Activated naive CD4-positive, alpha-beta T cell treated with anti-CD3 and anti-CD28 coated beads, Interleukin-2, amount 50 U/mL, for 16 hours (primary cell): ENCODE results near the gene SMIM1.
"Not testable (repeated sequence)": the region's sequence is repeated elsewhere in the genome, so short reads cannot be mapped to it uniquely, and the experiment has no call there.

ENCODE experiments used
- DNase-seq: peaks from one replicate; pipeline ENCODE4 v3.0.0-alpha.2; 2020

Gene SMIM1

DNA sequence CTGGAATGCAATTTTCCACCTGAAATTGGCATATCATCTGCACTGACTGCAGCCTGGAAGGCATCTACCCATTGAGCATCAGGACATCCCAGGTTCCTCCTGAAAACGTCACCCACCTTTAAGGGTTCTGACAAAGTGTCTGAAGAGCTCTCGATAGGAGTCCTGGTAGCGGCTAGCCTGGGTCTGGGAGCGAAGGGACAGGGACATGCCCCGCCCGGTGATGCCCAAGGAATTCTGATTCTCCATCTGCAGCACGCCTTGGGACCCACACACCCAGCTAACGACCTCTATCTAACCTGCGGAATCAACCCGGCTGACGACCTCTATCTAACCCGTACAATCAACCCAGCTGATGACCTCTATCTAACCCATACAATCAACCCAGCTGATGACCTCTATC is 33.6 kb upstream of the SMIM1 start:
- DNase-seq, result no peak

DNA sequence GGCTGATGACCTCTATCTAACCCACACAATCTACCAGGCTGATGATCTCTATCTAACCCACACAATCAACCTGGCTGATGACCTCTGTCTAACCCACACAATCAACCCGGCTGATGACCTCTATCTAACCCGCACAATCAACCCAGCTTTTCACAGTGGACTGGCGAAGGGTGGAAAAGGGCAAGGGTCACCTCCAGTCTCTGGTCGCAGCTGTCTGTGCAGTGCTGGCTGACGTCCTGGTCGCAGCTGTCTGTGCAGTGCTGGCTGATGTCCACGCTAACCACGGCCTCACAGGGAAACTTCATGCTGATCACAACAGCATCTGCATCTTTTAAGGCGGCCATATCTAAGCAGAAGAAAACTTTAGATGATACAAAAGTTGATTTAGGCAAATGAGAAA is 32.5 kb upstream of the SMIM1 start:
- DNase-seq, result no peak

DNA sequence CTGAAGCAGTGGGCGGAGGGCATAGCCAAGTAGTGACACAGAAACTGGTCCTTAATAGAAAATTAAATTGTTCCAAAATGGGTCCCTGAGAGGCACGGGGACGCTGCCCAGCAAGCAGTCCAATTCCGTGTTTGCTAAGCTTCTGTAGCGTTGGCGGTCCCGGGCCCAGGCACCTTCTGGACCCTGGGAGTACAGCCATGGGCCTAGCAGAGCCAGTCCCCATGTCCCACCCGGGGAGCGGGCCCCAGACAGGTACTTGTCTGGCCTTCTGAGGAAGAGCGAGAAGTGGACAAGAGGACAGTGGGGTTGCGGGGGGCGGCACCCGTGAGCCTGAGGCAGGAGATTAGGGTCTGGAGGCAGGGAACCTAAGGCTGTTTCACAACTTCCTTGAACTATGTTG is 31.8 kb upstream of the SMIM1 start:
- DNase-seq, result no peak

DNA sequence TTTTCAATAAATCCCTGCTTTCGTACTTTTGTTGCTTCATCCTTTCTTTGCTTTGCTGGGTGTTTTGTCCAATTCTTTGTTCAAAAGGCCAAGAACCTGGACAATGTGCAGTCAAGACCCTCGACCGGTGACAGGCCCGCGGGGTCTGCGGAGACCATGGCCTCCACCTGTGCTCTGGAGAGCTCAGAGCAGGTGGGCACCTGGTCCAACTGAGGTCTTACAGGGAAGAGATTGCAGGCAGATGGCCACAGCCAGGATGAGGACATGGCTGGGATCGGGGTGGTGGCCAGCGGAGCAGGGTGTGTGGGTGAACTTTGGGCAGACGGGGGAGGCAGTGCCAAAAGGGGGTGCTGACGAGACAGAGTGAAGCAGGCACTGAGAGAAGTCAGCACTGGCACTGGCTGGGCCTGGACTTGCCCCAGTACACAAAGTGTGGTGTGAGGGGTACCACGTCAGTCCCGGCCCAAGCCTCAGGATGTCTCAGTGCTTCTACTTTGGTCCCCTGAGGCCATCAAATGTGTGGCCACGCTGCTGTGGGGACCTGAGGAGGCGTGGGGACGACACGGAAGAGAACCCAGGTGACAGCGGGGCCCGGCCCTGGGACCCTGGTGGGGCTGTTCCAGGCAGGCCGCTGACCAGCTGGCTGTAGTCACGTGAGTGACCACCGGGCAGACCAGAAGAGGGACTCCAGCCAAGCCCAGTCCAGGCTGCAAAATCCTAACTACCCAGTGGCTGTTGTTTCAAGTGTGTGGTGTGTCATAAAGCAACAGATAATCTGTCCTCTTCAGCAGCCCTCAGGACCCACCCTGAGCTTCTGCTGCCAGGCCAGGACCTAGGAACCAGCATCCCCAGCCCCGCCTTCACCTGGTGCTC is 30.7 kb upstream of the SMIM1 start:
- DNase-seq, result no peak

DNA sequence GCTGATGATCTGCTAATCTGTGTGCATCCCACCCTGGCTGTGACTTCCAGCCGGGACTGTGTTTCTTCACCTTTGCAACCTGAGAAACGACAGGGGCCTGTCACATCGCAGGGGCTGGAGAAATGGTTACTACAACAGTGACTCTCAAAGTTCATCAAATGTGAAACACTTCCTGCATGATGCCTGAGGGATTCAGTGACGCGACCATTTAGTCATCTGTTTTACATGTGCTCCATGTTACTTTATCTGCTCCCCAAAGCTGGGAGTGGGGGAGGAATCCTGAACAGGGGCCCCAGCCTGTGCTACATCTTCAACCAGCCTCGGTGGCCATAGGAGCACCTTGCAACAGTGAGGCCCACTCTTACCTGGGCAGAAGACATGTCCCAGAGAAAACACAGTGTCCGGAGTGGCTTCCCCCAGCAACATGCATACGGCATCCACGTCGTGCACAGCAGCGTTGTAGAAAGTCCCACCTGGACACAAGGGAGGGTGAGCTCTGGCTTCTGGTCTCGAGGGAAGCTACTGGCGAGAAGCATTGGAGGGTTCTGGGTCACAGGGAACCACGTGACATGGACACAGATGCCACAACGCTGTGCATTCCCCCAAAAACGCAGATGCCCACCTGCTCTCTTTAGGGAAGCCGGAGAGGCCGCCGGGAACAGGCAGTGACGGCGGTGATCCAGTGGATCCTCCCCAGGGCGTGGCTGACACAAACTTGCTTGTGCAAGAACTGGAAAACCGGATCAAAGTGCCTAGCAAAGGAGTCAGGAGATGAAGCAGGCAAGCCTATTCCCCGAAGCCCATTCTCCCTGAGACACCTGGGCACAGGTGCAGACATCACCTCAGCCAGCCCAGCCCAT is 29.9 kb upstream of the SMIM1 start:
- no peak for DNase-seq

DNA sequence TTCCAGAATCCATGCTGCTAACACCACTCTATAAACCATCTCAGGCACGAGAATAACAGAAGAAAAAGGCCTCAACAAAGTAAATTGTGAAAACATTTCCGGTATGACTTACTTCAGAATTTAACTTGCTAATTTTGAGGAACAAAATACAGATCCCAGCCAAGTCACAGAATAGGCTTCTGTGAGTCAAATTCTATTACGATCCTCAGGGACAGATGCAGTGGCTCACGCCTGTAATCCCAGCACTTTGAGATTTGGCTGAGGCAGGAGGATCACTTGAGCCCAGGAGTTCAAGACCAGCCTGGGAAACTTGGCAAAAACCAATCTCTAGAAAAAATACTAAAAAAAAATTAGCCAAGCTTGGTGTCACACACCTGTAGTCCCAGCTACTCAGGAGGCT is 29.1 kb upstream of the SMIM1 start:
- DNase-seq, result no peak

DNA sequence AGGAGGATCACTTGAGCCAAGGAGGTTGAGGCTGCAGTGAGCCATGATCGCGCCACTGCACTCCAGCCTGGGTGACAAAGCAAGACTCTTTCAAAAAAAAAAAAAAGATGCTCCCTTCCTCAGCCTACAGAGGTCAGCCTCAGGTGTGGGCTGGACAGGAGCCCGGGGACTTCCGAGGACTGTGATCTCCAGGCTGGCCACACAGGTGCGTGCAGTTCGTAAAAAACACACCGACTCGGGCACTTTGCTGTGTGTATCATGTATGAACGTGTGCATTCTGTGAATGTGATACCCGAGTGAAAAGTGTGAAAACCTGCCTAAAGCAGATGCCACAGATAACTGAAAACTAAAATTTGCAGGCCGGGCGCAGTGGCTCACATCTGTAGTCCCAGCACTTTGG is 28.7 kb upstream of the SMIM1 start:
- DNase-seq, result no peak

DNA sequence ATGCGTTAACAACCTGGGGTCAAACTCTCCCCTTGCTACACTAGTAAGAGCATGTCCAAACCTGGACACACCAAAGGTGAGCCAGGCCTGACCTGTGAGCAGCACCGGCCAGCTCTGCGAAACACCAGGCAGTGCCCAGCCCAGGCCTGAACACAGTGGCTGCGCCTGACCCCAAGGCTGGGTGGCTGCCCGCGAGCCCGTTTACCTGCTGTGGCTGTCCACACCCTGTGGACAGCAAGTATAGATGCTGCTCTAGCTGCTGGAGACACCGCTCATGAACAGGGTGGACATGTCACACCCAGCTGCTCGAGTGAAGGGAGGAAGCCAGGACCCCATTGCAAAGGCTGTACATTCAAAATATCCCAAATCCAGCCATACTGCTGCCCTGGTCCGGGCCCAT is 27.9 kb upstream of the SMIM1 start:
- no peak for DNase-seq

DNA sequence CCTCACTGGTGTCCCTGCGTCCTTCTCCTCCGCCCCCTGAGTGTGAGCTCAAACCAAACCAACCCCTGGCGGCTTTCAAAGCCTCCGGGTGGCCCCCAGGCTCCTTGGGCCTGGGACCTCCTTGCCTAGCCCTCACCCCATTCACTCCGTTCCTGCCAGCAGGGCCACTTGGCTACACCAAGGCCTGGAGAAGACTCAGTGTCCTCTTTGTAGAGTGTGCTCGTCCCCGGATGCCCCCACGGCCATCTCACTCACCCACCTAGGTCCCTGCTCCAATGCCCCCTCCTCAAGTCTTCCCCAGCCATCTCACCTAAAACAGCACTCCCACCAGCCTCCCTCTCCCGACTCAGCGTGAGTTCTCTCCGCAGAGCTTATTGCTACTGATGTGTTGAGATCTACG is 27.5 kb upstream of the SMIM1 start:
- DNase-seq, result no peak

DNA sequence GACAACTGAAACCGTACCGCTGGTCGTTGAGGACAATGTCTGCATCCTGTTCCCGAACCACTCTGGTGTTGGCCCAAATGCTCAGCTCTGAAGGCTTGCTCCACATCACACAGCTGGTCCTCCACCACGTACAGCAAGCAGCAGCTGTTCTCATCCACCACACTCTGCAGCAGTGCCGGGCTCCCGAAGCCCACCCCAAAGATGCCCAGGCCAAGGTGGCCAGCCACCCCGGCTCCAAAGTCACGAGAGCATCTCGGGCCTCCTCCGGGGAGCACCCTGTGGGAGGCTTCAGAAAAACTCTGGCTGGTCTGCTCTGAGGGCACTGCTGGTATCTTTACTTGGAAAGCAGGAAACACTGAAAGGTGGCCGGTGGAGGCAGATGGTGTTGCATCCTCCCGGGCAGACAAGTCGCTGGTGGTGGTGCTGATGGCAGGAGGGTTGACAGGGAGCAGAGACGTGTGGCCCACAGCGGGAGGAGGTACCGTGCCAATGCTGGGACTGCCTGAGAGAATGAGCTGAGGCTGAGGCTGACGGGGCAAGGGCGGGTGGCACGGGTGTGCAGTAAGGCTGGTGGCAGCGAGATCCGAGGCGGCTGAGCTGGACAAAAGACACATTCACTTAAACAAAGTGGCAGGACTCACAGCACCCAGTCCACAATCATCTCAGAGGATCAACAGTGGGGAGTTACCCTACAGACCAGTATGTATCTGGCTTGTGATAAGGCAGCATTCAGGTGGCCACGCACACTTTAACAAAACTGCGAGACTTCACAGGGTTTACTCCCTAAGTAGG is 26.8 kb upstream of the SMIM1 start:
- DNase-seq, result no peak

DNA sequence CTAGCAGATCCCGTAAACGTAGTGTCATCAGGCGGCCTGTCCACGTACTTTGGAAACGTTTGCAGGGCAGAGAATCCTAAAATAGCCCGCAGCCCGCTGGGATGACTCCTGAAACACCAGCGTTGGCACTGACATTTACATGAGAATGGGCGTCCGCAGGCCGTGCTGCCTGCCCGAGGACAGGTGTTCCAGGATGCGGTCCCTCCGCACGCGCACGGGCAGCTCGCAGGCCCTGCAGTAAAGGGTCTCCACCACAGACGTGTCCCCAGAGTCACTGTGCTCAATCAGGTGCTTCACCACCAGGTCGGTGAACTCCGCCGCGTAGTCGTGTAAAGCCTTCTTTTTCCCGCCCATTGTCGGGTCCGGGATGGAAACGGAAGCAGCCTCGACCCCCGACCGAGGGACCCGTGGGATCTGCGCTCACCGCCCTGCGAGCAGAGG is 26.1 kb upstream of the SMIM1 start:
- no peak for DNase-seq

DNA sequence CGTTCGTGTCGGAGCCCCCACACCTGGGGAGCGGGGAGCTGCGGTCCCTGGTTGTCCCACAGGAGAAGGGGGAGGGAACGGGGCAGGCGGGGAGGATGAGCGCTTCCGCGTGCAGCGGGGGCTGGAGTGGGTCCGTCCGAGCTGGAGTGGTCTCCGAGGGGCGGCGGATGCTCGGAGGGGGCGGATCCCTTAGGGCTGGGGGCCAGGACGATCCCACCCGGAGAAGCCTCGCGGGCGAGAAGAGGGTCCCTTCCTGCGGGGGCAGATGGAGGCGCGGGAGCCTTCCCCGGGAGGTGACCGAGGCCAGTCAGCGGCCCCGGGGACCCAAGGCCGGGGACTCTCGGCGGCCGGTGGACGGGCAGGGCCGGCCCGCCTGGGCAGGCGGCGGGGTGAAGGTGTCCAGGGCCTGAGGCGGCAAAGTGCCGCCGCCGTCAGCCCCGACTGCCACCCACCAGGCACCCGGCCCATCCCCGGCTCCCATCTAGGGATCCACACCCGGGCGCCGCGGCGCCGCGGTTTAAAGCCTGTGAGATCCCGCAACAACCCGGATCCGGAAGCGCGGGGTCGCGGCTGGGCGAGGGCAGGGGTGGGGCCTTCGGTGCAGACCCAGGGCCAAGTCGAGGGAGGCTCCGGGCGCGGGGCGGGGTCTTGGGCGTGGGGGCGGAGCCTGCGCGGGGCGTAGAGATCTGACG is 25.6 kb upstream of the SMIM1 start:
- DNase-seq, result peak; percentile 93

DNA sequence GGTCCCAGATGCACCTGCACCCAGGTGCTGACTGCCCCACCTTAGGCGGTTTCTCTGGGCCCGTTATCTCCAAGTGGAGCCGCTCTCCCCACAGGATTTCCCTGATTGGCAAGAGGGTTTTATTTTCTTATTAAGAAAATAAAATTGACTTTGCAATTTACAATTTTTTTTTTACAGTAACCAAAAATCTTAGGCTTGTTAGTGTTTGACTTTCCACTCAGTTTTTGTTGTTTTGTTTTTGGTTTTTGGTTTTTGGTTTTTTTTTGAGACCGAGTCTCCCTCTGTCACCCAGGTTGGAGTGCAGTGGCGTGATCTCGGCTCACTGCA is 25.1 kb upstream of the SMIM1 start:
- no peak for DNase-seq

DNA sequence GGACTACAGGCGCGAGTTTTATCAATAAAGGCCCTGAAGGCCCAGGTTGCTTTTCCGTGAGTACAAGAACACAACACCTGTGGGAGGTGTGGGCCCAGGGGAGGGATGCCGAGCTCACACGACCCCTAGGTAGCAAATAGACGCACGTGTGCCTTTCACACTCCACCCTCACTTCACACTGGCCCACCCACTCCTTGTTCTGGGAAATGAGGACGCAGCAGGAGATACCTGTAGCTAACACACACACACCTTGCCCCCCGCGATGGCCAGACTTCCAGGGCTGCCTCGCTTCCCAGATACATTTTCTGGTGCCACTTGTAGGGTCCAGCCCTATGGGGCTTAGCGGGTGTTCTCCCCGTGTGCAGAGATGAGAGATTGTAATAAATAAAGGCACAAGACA is 24.6 kb upstream of the SMIM1 start:
- DNase-seq, result no peak

DNA sequence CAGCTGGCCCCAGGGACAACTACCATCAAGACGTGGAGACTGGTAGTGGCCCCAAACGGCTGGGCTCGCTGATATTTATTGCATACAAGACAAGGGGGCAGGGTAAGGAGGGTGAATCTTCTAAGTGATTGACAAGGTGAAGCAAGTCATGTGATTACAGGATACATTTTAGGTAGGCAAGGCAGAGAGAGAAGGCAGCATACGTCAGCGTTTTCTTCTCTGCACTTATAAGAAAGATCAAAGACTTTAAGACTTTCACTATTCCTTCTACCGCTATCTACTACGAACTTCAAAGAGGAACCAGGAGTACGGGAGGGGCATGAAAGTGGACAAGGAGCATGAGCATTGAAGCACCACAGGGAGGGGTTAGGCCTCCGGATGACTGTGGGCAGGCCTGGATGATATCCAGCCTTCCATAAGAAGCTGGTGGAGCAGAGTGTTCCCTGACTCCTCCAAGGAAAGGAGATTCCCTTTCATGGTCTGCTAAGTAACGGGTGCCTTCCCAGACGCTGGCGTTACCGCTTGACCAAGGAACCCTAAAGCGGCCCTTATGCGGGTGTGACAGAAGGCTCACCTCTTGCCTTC is 24.1 kb upstream of the SMIM1 start:
- DNase-seq, result not testable (repeated sequence)

DNA sequence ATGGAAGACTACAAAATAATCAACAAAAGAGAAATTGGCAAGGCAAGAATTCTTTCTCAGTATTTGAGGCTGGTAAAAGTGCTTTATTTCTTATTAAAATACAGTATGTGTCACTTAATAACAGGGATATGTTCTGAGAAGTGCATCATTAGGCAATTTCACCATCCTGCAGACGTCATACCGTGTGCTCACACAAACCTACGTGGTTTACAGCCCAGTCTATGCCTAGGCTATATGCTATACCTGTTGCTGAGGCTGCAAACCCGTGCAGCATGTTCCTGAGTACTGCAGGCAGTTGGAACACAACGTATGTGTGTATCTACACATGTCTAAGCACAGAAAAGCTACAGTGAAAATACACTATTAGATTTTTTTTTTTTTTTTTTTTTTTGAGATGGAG is 23.0 kb upstream of the SMIM1 start:
- no peak for DNase-seq

DNA sequence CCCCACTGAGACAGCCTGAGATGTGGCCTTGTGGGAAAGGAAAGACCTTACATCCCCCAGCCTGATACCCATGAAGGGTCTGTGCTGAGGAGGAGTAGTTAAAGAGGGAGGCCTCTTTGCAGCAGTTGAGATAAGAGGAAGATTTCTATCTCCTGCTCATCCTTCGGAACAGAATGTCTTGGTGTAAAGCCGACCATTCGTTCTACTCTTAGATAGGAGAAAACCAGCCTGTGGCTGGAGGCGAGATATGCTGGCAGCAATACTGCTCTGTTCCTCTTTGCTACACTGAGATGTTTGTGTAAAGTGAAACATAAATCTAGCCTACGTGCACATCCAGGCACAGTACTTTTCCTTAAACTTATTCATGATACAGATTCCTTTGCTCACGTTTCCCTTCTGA is 21.8 kb upstream of the SMIM1 start:
- no peak for DNase-seq

DNA sequence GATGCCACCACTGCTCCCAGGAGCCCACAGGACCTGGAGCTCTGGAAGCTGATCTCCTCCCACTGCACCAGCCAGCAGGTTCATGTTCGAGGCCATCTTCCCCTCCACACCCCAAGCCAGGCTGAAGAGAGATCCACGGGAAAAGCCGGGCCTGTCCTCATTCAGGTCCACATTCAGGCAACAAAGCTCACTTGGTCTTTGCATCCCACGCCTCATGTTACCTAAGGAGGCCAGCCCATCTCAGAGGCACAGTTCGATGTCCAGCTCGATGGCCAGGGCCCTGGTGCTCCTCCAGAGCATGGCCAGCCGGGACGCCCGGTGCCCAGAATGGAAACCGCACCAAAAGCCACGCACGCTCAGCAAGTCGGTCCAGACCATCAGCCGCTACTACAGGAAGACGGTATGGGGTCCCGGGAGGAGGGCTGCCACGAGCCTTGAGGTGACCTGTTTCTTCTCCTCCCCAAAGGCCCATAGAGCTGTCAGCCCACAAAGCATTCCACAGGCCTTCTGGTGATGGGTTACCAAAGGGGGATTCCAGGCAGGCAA is 20.1 kb upstream of the SMIM1 start, which contains the start of gene CCDC27:
TSS of gene CCDC27 (plus strand) at position 51 of the 546 bp plus-strand sequence. CDS start at position 83, 32 bp downstream.
- no peak for DNase-seq

DNA sequence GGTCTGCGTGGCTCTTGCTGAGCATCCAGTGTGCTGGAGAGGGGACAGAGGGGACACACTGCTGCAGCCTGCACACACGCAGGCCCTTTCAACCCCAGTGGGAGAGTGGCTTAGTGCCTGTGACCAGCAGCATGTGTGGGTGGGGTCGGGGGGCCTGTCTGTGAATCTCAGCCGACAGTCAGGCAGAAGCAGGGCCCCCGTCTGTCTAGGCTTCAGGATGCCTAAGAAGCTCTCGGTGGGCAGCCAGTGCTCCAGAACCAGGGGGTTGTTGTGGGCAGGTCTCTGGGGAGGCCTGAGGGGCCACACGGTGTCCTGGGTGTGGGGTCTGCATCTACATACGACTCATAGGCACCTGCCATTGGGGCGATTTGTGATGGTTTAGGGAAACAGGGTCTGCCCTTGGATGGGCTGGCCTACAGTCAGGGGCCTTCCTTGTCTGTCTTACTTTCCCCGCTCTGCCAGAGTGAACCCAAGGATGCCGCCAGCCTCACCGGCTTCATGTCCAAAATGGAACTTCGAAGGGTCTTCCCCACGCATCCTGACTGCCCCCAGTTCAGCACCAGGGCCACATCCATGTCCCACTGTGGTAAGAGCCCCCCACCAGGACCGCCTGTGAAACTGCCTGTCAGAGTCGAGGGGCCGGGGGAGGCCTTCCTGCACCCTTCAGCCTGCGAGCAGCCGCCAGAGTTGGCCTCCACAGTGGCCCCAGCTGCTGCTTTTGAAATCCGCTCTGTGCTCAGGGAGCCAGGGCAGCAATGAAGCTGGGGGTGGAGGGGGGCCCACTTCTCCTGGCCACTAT is 18.7 kb upstream of the SMIM1 start:
- no peak for DNase-seq

DNA sequence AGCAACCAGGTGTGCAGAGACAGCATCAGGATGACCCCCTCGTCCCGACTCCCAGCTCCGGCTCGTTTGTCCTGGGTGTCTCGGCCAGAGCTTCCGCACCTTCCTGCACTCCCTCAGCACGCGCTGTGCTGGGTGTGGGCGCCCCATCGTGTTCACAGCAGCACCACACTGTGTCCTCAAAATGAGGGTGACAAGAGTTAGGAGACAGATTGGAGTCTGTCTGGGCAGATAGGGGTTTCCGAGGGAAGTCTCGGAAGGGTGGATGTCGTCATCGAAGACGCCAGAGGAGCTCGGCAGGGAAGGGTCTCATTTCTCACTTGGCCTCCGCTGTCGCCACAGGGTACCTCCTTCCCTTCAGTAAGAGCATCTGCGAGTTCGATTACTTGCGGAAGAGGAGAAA is 16.2 kb upstream of the SMIM1 start:
- no peak for DNase-seq

DNA sequence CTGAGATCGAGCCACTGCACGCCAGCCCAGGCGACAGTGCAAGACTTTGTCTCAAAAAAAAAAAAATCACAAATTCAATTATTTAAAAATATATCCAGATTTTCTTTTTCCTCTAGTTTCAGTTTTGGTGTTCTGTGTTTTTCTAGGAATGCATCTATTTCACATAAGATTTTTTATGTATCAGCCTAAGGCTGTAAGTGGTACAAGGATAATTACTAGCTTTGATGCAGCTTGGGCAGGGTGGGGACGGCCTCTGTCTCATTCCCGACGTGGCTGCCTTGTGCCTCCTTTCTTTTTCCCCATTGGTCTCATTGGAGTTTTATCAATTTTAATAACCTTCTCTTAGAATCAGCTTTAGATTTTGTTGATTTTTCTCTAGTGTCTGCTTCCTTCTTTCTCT is 13.4 kb upstream of the SMIM1 start:
- DNase-seq, result no peak
